ENCODE data around the gene HOTAIR. TPM values are rescaled to one million over a fixed set of nuclear protein-coding genes. Genes with fewer than 3 reads are reported as not detected.

The HOTAIR gene
- total RNA-seq, 1 experiment from 2014 or later = not detected

DNA sequence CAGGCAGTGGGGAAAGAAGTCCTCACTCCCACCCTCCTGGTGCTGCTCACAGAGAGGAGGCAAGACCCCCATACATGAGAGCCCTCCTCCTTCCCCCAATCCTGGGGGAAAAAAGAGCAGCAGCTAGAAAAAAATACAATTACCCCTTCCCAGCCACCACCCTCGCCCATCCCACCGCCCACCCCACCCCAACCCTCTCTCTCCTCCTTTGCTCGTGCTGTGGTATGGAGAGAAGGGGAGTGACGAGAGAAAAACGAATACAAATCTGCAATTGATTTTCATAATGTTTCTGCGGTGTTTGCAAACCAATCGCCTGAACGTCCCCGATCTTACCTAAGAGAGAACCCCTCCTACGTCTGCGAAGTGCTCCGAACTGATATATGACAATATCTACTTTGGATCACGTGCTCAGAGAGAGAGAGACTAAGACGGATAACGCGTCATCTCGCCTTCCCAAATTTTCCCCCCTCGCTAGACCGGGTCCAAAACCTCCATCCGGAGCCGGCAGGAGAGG, 2.0 kb downstream of the HOTAIR start, which contains the start of gene HOXC11:
Gene HOXC11, plus strand, starts transcription at position 405 of the 514 bp plus-strand sequence. CDS start 116 bp downstream, outside the sequence.
- peak within 1 kb of the TSS; percentile 10 for H3K4me2 ChIP-seq (ENCODE audit: insufficient read depth, insufficient read length, low read length)
- peaks cover 100% of the 10 kb centered on the region for H3K27me3 Mint-ChIP-seq (ENCODE audit: low read depth)
- H2AFZ ChIP-seq (ENCODE audit: low read length) = no peak within 1 kb of the TSS
- peaks cover 6 to 14% of the 10 kb centered on the region in 2 experiments for H3K9me3 Mint-ChIP-seq
- no CpG with 5 or more reads among the region's 21 CpGs for WGBS (ENCODE audit: extremely low coverage, insufficient read length, low lambda C conversion rate)
- H3K4me1 ChIP-seq (ENCODE audit: insufficient read depth, low read length) = no peaks in the 10 kb centered on the region
- no peak within 1 kb of the TSS for H3K56ac ChIP-seq (ENCODE audit: insufficient read length, low read depth, low read length)
- H3K4me3 Mint-ChIP-seq = peak within 1 kb of the TSS; percentile 30 to 68
- H3K9me3 ChIP-seq (ENCODE audit: control insufficient read depth, low read depth, low read length) = no peaks in the 10 kb centered on the region
- DNase-seq = no peak
- no peaks in the 10 kb centered on the region for H3K79me2 ChIP-seq (ENCODE audit: insufficient read depth, low read length)
- H3K79me1 ChIP-seq (ENCODE audit: insufficient read depth, low read depth, low read length, poor library complexity, severe bottlenecking) = no peaks in the 10 kb centered on the region
- no peak within 1 kb of the TSS; the same call in 1 of the 2 replicates for H2BK15ac ChIP-seq (ENCODE audit: low read depth, low read length)
- no peak within 1 kb of the TSS for H4K5ac ChIP-seq (ENCODE audit: insufficient read length, low read depth, low read length)
- H2BK120ac ChIP-seq (ENCODE audit: low read depth, low read length, poor library complexity, severe bottlenecking) = no peak within 1 kb of the TSS
- H3K23ac ChIP-seq (ENCODE audit: insufficient read length, low read depth, low read length) = no peak within 1 kb of the TSS
- H4K8ac ChIP-seq (replicated peaks; ENCODE audit: insufficient read length, low read depth, low read length) = no peak within 1 kb of the TSS
- no peak within 1 kb of the TSS for H3K18ac ChIP-seq (ENCODE audit: insufficient read length, low read depth, low read length)
- peaks cover 99% of the 10 kb centered on the region for H3K27me3 ChIP-seq (ENCODE audit: insufficient read depth, low read length)
- H3K4me1 Mint-ChIP-seq = peaks cover 14 to 21% of the 10 kb centered on the region in 2 experiments
- H3K23me2 ChIP-seq (ENCODE audit: insufficient read length, low read depth, low read length, poor library complexity, severe bottlenecking) = no peaks in the 10 kb centered on the region
- H4K91ac ChIP-seq (ENCODE audit: insufficient read length, low read depth, low read length) = no peak within 1 kb of the TSS
- H3K27ac ChIP-seq (ENCODE audit: insufficient read length, low read depth, low read length) = no peak within 1 kb of the TSS
- no peak within 1 kb of the TSS for H2BK5ac ChIP-seq (ENCODE audit: insufficient read length, low read length)
- H3K14ac ChIP-seq (ENCODE audit: insufficient read depth, low read length) = no peak within 1 kb of the TSS
- H3K9ac ChIP-seq (ENCODE audit: extremely low read depth, insufficient read length, low read length) = no peak within 1 kb of the TSS
- H3K36me3 Mint-ChIP-seq (ENCODE audit: insufficient read depth in 1 of 3, low read depth in 3 of 3) = peaks cover 0 to 8% (median 3%) of the 10 kb centered on the region in 3 experiments; a peak in 3 of 7 replicates
- H3K4ac ChIP-seq (ENCODE audit: low read depth, low read length) = no peak within 1 kb of the TSS
- no peak within 1 kb of the TSS for H2BK20ac ChIP-seq (ENCODE audit: low read depth, low read length, poor library complexity, severe bottlenecking)
- no peak within 1 kb of the TSS for H2BK12ac ChIP-seq (ENCODE audit: insufficient read length, low read depth, low read length)
- no peak within 1 kb of the TSS for H2AK5ac ChIP-seq (ENCODE audit: insufficient read length, low read length)
- no peak within 1 kb of the TSS for H3T11ph ChIP-seq (ENCODE audit: low read length)
- TF ChIP-seq, protein P1, sequence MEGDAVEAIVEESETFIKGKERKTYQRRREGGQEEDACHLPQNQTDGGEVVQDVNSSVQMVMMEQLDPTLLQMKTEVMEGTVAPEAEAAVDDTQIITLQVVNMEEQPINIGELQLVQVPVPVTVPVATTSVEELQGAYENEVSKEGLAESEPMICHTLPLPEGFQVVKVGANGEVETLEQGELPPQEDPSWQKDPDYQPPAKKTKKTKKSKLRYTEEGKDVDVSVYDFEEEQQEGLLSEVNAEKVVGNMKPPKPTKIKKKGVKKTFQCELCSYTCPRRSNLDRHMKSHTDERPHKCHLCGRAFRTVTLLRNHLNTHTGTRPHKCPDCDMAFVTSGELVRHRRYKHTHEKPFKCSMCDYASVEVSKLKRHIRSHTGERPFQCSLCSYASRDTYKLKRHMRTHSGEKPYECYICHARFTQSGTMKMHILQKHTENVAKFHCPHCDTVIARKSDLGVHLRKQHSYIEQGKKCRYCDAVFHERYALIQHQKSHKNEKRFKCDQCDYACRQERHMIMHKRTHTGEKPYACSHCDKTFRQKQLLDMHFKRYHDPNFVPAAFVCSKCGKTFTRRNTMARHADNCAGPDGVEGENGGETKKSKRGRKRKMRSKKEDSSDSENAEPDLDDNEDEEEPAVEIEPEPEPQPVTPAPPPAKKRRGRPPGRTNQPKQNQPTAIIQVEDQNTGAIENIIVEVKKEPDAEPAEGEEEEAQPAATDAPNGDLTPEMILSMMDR (conservative IDR thresholded peaks at IDR 0.05) = no peak
- no peak within 1 kb of the TSS for H3K27ac Mint-ChIP-seq
- no peaks in the 10 kb centered on the region for H4K20me1 ChIP-seq (ENCODE audit: control insufficient read depth, insufficient read depth, insufficient read length)
